Duodenal mucosa (tissue), 2 donors: ENCODE measurements around the gene CCDC92.

ENCODE experiments used
- H3K27ac ChIP-seq: one replicate; pipeline ENCODE4 v1.7.0; 2013; ENCODE audit warnings: low read depth, low read length
- H3K27me3 ChIP-seq, 2 donors: one replicate each; pipeline ENCODE4 v1.7.0; 2013; ENCODE audit warnings: low read length in 2 of 2, control low read depth in 1 of 2; ENCODE audit not compliant: insufficient read depth in 2 of 2, control insufficient read depth in 1 of 2
- H3K36me3 ChIP-seq, 2 donors: one replicate each; pipeline ENCODE4 v1.7.0; 2013; ENCODE audit warnings: low read length in 2 of 2, control low read depth in 1 of 2; ENCODE audit not compliant: insufficient read depth in 2 of 2, control insufficient read depth in 1 of 2
- H3K4me1 ChIP-seq, 2 donors: one replicate each; pipeline ENCODE4 v1.7.0; 2013; ENCODE audit warnings: low read length in 2 of 2, control low read depth in 1 of 2; ENCODE audit not compliant: insufficient read depth in 2 of 2, control insufficient read depth in 1 of 2
- H3K4me3 ChIP-seq, 2 donors: one replicate each; pipeline ENCODE4 v1.7.0; 2013; ENCODE audit warnings: low read length in 2 of 2, low read depth in 1 of 2
- H3K9ac ChIP-seq, 2 donors: one replicate each; pipeline ENCODE4 v1.7.0; 2013; ENCODE audit warnings: low read length in 2 of 2, low read depth in 1 of 2
- H3K9me3 ChIP-seq, 2 donors: one replicate each; pipeline ENCODE4 v1.7.0; 2013; ENCODE audit warnings: low read length in 2 of 2, control low read depth in 1 of 2; ENCODE audit not compliant: control insufficient read depth in 1 of 2

The CCDC92 gene

GRCh38 chr12:123900871-123901376 lies 71.7 kb downstream of the CCDC92 start:
- H3K9ac ChIP-seq = no peak overlapping the region
- no peaks in the 10 kb centered on the region for H3K36me3 ChIP-seq
- no peak overlapping the region for H3K4me3 ChIP-seq
- no peak overlapping the region for H3K27ac ChIP-seq
- H3K27me3 ChIP-seq = peaks cover 5 to 6% of the 10 kb centered on the region in 2 donors
- no peaks in the 10 kb centered on the region for H3K9me3 ChIP-seq
- H3K4me1 ChIP-seq = no peaks in the 10 kb centered on the region

- Histone ChIP-seq H3K4me1 (no peaks in the 10 kb centered on the region), H3K9me3 (no peaks in the 10 kb centered on the region), H3K4me3 (no peak overlapping the region), H3K27me3 (peaks cover 2 to 6% of the 10 kb centered on the region in 2 donors), H3K9ac (no peak overlapping the region), H3K27ac (no peak overlapping the region), H3K36me3 (no peaks in the 10 kb centered on the region)
Measured at GRCh38 chr12:123899368-123899767, 73.3 kb downstream of the CCDC92 start.

- Histone ChIP-seq H3K27me3 (peaks cover 0 to 6% of the 10 kb centered on the region in 2 donors), H3K9me3 (no peaks in the 10 kb centered on the region), H3K4me1 (no peaks in the 10 kb centered on the region)
Measured at GRCh38 chr12:123898673-123899072, 74.0 kb downstream of the CCDC92 start.

GRCh38 chr12:123897221-123897620 lies 75.4 kb downstream of the CCDC92 start:
- no peaks in the 10 kb centered on the region for H3K36me3 ChIP-seq
- peaks cover 0 to 6% of the 10 kb centered on the region in 2 donors for H3K27me3 ChIP-seq
- H3K4me3 ChIP-seq = no peak overlapping the region

More at GRCh38 chr12:123898673-123899072, 74.0 kb downstream of the CCDC92 start:
- Histone ChIP-seq H3K36me3 (no peaks in the 10 kb centered on the region), H3K4me3 (no peak overlapping the region), H3K27ac (no peak overlapping the region), H3K9ac (no peak overlapping the region)

GRCh38 chr12:123896767-123897166 lies 75.9 kb downstream of the CCDC92 start:
- Histone ChIP-seq H3K27me3 (peaks cover 0 to 6% of the 10 kb centered on the region in 2 donors), H3K27ac (no peak overlapping the region), H3K36me3 (no peaks in the 10 kb centered on the region), H3K4me1 (no peaks in the 10 kb centered on the region), H3K9me3 (no peaks in the 10 kb centered on the region), H3K9ac (no peak overlapping the region), H3K4me3 (no peak overlapping the region)

More at GRCh38 chr12:123897221-123897620, 75.4 kb downstream of the CCDC92 start:
- no peaks in the 10 kb centered on the region for H3K4me1 ChIP-seq
- H3K9ac ChIP-seq = no peak overlapping the region
- H3K9me3 ChIP-seq = no peaks in the 10 kb centered on the region
- no peak overlapping the region for H3K27ac ChIP-seq

- Histone ChIP-seq H3K36me3 (no peaks in the 10 kb centered on the region), H3K9ac (no peak overlapping the region), H3K27ac (no peak overlapping the region), H3K9me3 (no peaks in the 10 kb centered on the region), H3K4me1 (peaks cover 0 to 3% of the 10 kb centered on the region in 2 donors), H3K4me3 (no peak overlapping the region), H3K27me3 (peaks cover 0 to 7% of the 10 kb centered on the region in 2 donors)
Measured at GRCh38 chr12:123895451-123895850, 77.2 kb downstream of the CCDC92 start.

GRCh38 chr12:123894823-123895345 lies 77.7 kb downstream of the CCDC92 start:
- H3K9ac ChIP-seq = no peak overlapping the region
- peaks cover 0 to 4% of the 10 kb centered on the region in 2 donors for H3K4me1 ChIP-seq
- no peaks in the 10 kb centered on the region for H3K36me3 ChIP-seq
- H3K27me3 ChIP-seq = peaks cover 0 to 6% of the 10 kb centered on the region in 2 donors
- no peak overlapping the region for H3K27ac ChIP-seq
- no peak overlapping the region for H3K4me3 ChIP-seq
- no peaks in the 10 kb centered on the region for H3K9me3 ChIP-seq

GRCh38 chr12:123893276-123893675 lies 79.4 kb downstream of the CCDC92 start:
- no peak overlapping the region for H3K27ac ChIP-seq
- H3K36me3 ChIP-seq = no peaks in the 10 kb centered on the region
- H3K4me3 ChIP-seq = no peak overlapping the region
- no peaks in the 10 kb centered on the region for H3K9me3 ChIP-seq
- H3K9ac ChIP-seq = no peak overlapping the region
- H3K27me3 ChIP-seq = peaks cover 0 to 9% of the 10 kb centered on the region in 2 donors
- H3K4me1 ChIP-seq = peaks cover 0 to 4% of the 10 kb centered on the region in 2 donors

- H3K9ac ChIP-seq = no peak overlapping the region
- H3K36me3 ChIP-seq = no peaks in the 10 kb centered on the region
- H3K4me1 ChIP-seq = peaks cover 0 to 4% of the 10 kb centered on the region in 2 donors
- H3K4me3 ChIP-seq = no peak overlapping the region
- no peak overlapping the region for H3K27ac ChIP-seq
- H3K27me3 ChIP-seq = peaks cover 0 to 9% of the 10 kb centered on the region in 2 donors
- H3K9me3 ChIP-seq = no peaks in the 10 kb centered on the region
Measured at GRCh38 chr12:123892853-123893252, 79.8 kb downstream of the CCDC92 start.

- peaks cover 0 to 4% of the 10 kb centered on the region in 2 donors for H3K4me1 ChIP-seq
- H3K27ac ChIP-seq = no peak overlapping the region
- H3K9ac ChIP-seq = no peak overlapping the region
- no peaks in the 10 kb centered on the region for H3K36me3 ChIP-seq
- H3K27me3 ChIP-seq = peaks cover 0 to 9% of the 10 kb centered on the region in 2 donors
- no peak overlapping the region for H3K4me3 ChIP-seq
- H3K9me3 ChIP-seq = no peaks in the 10 kb centered on the region
Measured at GRCh38 chr12:123892180-123892559, 80.5 kb downstream of the CCDC92 start.
